RWPE2 (cell line): Measurements from ENCODE around the gene KMT2D.

Experiments
- ATAC-seq: fragments of 200-7000 bp; cut with Tn5 transposase; 3 replicates; pipeline ENCODE4 v1.9.1; 2021; ENCODE audit warnings: low read depth
- DNase-seq: peaks from one replicate; pipeline ENCODE4 v3.0.0-alpha.2; 2020; ENCODE audit warnings: low spot score
- H3K27ac ChIP-seq: fragments of 450-650 bp; 2 replicates; pipeline ENCODE4 v1.5.1; 2017; ENCODE audit warnings: mild to moderate bottlenecking; ENCODE audit not compliant: poor library complexity, severe bottlenecking
- H3K27me3 ChIP-seq: fragments of 250-450 bp; sonication (Bioruptor Pico); 2 replicates; pipeline ENCODE4 v1.5.1; 2021; ENCODE audit warnings: mild to moderate bottlenecking, moderate library complexity; ENCODE audit not compliant: insufficient read depth, poor library complexity, severe bottlenecking
- H3K36me3 ChIP-seq: fragments of 250-450 bp; sonication (Bioruptor Pico); 2 replicates; pipeline ENCODE4 v1.5.1; 2020; ENCODE audit warnings: low read depth, mild to moderate bottlenecking, moderate library complexity
- H3K4me1 ChIP-seq: fragments of 250-450 bp; sonication (Bioruptor Pico); 2 replicates; pipeline ENCODE4 v1.5.1; 2021; ENCODE audit warnings: mild to moderate bottlenecking, moderate library complexity; ENCODE audit not compliant: insufficient read depth, poor library complexity, severe bottlenecking
- H3K4me3 ChIP-seq: fragments of 250-450 bp; sonication (Bioruptor Pico); 2 replicates; pipeline ENCODE4 v1.5.1; 2021; ENCODE audit warnings: mild to moderate bottlenecking, moderate library complexity; ENCODE audit not compliant: severe bottlenecking
- H3K9me3 ChIP-seq: fragments of 250-450 bp; sonication (Bioruptor Pico); 2 replicates; pipeline ENCODE4 v1.5.1; 2021; ENCODE audit warnings: mild to moderate bottlenecking, moderate library complexity; ENCODE audit not compliant: severe bottlenecking
- TF ChIP-seq, protein P1 (sequence below): fragments of 450-650 bp; IDR thresholded peaks from one replicate; pipeline ENCODE4 v1.5.1; 2017; ENCODE audit warnings: mild to moderate bottlenecking, moderate library complexity; ENCODE audit not compliant: poor library complexity, severe bottlenecking

Gene KMT2D

DNA sequence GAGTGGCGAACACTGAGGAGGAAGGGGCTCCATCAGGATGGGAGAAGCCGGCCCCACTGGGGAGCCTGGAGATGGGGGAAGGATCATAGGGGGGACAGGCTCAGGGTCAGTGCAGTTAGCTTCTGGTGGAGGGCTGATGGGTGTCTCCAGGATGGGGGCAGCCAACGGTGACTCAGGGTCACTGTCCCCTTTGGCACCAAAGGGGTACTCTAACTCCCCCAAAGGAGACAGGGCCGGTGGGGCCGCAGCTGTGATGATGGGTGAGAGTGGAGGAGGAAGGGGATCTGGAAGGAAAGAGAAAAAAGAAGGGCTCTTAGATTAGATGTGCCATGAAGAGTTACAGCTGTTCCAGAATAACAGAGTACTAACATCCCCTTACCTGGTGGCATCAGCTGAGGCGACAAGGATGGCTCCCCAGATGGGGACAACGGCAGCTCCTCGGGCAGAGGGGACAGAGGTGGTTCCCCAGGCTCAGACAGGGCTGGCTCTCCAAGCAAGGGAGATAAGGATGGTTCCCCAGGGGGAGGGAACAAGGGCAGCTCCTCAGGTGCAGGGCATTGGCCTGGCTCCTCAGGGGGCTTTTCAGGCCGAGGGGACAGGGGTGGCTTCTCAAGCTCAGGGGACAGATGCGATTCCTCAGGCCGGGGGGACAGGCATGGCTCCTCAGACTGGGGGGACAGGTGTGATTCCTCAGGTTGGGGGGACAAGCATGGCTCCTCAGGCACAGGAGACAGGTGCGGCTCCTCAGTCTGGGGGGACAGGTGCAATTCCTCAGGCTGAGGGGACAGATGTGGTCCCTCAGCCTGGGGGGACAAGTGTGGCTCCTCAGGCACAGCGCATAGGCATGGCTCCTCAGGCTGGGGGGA is 9.9 kb downstream of the KMT2D start:
- Histone ChIP-seq H3K9me3 (no peaks in the 10 kb centered on the region), H3K36me3 (peaks cover 93% of the 10 kb centered on the region), H3K4me1 (no peaks in the 10 kb centered on the region), H3K4me3 (no peak overlapping the region), H3K27me3 (no peaks in the 10 kb centered on the region), H3K27ac (no peak overlapping the region)
- no peak for ATAC-seq
- TF ChIP-seq, protein P1, sequence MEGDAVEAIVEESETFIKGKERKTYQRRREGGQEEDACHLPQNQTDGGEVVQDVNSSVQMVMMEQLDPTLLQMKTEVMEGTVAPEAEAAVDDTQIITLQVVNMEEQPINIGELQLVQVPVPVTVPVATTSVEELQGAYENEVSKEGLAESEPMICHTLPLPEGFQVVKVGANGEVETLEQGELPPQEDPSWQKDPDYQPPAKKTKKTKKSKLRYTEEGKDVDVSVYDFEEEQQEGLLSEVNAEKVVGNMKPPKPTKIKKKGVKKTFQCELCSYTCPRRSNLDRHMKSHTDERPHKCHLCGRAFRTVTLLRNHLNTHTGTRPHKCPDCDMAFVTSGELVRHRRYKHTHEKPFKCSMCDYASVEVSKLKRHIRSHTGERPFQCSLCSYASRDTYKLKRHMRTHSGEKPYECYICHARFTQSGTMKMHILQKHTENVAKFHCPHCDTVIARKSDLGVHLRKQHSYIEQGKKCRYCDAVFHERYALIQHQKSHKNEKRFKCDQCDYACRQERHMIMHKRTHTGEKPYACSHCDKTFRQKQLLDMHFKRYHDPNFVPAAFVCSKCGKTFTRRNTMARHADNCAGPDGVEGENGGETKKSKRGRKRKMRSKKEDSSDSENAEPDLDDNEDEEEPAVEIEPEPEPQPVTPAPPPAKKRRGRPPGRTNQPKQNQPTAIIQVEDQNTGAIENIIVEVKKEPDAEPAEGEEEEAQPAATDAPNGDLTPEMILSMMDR = no peak
- no peak for DNase-seq

DNA sequence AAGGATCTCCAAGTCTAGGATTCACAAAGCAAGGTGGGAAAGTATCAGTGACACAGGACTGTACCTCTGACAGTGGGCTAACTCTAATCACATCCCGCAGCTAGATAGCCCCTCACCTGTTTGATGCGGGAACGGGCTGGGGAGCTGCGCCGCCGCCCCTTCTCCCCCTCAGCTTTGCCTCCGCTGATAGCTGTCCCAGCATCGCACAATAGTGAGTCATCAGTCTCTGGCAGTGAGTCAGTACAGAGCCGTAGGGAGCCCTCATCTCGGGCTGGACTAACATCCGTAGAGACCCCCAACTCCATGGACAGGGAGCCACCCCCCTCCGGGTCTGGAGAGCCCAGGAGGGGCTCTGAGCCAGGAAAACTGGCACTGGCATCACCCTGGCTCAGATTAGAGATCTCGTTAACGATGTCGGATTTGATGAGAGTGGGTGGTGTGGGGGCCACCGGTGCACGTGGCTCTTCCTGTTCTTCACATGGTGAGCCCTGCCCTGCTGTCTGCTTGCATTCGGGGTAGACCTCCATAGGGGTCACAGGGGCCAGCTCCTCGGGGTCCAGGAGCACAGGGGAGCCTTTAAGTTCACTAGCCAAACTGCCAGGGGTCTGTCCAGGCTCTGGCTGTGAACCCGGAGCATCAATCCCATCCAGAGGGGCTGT is 10.9 kb downstream of the KMT2D start:
- Histone ChIP-seq H3K36me3 (peaks cover 93% of the 10 kb centered on the region), H3K27ac (no peak overlapping the region), H3K4me3 (no peak overlapping the region)

DNA sequence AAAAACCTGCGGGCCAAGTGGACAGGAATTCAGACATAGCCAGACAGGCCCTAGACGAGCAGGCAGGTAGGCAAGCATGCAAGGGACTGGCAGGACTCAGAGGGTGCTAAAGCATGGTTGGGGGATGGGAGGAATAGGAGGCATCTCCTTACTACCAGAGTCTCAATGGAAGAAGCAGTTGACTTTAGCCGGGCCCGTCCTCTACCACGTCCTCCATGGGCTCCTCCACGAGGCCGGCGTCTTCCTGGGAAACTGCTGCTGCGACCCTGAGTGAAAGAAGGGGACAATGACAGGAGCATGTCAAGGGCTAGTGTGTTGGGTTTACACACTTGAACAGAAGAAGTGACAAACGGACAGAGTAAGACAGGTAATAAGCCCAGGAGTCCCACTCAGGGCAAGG is 11.6 kb downstream of the KMT2D start:
- H3K4me3 ChIP-seq = no peak overlapping the region
- H3K9me3 ChIP-seq = no peaks in the 10 kb centered on the region
- TF ChIP-seq, protein P1 = no peak
- no peak overlapping the region for H3K27ac ChIP-seq
- peaks cover 93% of the 10 kb centered on the region for H3K36me3 ChIP-seq
- no peaks in the 10 kb centered on the region for H3K27me3 ChIP-seq
- no peak for ATAC-seq
- DNase-seq = no peak
- no peaks in the 10 kb centered on the region for H3K4me1 ChIP-seq

More for the DNA sequence above, 10.9 kb downstream of the KMT2D start:
- no peaks in the 10 kb centered on the region for H3K4me1 ChIP-seq
- ATAC-seq (peak; percentile 49; the same call in 1 of the 3 replicates), DNase-seq (no peak)
- TF ChIP-seq, protein P1 = no peak
- H3K27me3 ChIP-seq = no peaks in the 10 kb centered on the region
- no peaks in the 10 kb centered on the region for H3K9me3 ChIP-seq

DNA sequence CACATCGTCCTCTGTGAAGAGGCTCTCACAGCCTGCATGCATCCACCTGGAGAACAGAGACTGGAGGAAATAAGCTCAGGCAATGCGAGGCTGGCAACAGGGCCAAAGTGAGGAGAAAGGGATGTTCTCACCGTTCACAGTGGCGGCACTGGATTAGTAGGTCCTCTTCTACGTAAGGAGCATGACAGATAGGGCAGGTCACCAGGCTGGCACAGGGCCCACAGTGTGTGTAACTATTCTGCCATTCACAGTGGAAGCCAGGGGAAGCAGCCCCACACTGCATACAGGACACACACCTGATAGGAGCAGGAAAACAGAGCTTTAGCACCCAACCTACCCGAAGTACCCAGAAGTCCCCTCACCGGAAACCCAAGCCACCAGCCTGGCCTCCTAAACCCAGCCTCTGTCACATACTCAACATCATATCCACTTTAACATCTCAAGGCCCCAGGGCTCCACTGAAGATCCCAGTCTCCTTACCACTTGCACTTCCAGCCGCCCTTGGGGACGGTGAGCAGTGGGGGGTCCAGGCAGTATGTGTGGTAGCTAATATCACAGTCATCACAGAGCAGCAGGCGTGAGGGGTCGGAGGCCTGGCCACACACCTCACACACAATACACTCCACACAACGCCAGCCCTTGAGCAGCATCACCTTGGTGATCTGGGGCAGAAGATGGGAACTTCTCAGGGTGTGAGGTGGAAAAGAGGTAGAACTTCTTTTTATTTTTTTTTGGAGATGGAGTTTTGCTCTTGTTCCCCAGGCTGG is 14.3 kb downstream of the KMT2D start:
- Histone ChIP-seq H3K9me3 (no peaks in the 10 kb centered on the region), H3K4me3 (no peak overlapping the region), H3K4me1 (no peaks in the 10 kb centered on the region), H3K36me3 (peaks cover 99% of the 10 kb centered on the region), H3K27me3 (no peaks in the 10 kb centered on the region), H3K27ac (no peak overlapping the region)
- DNase-seq = no peak
- ATAC-seq = no peak
- TF ChIP-seq, protein P1 = no peak
